Loucy (cell line): ENCODE data around the gene IL18.

Experiments used
- EZH2phosphoT487 ChIP-seq: fragments of 200-600 bp; IDR thresholded peaks from 2 replicates; pipeline ENCODE4 v1.6.1; 2018; ENCODE audit warnings: antibody characterized with exemption, mild to moderate bottlenecking, moderate library complexity, borderline replicate concordance
- TF ChIP-seq, protein P1 (sequence below): fragments of 200-600 bp; sonication (generic); conservative IDR thresholded peaks from 2 replicates; pipeline ENCODE4 v1.5.1; 2014; ENCODE audit warnings: mild to moderate bottlenecking, antibody characterized with exemption, low read length

DNA sequence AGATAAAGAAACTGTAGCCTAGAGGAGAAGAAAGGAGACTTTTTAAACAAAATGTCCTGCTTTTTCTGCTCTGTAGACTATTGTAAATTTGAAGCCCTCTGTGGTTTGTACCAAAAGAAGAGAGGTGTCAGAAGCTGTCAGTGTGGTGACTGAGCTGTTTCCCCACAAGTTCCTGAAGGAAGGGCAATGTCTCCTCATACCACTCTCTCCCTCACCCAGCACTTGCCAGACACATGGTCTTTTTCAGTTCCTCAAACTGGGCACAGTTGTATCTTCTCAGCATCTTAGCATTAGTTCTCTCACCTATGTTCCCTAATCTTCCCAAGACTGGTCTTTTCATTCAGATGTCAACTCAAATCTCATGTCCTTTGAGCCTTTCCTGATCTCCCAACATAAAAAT, 15.7 kb upstream of the IL18 start:
- TF ChIP-seq, protein P1, sequence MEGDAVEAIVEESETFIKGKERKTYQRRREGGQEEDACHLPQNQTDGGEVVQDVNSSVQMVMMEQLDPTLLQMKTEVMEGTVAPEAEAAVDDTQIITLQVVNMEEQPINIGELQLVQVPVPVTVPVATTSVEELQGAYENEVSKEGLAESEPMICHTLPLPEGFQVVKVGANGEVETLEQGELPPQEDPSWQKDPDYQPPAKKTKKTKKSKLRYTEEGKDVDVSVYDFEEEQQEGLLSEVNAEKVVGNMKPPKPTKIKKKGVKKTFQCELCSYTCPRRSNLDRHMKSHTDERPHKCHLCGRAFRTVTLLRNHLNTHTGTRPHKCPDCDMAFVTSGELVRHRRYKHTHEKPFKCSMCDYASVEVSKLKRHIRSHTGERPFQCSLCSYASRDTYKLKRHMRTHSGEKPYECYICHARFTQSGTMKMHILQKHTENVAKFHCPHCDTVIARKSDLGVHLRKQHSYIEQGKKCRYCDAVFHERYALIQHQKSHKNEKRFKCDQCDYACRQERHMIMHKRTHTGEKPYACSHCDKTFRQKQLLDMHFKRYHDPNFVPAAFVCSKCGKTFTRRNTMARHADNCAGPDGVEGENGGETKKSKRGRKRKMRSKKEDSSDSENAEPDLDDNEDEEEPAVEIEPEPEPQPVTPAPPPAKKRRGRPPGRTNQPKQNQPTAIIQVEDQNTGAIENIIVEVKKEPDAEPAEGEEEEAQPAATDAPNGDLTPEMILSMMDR, result no peak
- TF ChIP-seq EZH2phosphoT487, result no peak
